ENCODE measurements around the gene CDK18.

DNA sequence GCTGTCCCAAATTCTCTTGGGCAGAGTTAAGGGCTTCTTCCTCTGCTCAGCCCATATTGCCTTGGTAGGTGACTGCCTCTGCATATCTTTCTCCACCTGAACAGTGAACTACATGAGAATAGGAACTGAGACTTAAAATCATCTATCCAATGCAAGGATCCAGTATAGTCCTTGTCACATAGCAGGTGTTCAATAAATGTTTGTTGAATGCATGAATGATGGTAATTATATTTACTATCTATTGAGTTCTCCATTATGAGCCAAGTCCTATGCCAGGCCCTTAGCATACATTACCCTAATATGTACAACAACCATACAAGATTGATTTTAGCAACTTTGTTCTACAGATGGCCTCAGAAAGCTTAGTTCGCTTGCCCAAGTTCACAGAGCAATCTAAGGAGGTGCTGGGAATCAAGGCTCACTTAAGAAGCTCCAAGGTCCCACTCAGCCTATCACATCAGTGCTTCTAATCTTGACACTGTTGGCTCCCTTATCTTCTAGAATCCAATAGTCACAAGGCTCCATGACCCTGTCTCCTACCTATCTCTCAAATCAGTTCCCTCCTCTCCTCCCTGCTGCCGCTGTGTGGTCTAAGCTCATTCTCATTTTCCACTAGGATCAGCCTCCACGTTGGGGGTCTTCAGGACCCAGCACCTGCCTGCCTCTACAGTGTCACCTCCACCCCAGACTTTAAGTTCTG is 2.2 kb upstream of the CDK18 start:
- TF ChIP-seq, protein P1, sequence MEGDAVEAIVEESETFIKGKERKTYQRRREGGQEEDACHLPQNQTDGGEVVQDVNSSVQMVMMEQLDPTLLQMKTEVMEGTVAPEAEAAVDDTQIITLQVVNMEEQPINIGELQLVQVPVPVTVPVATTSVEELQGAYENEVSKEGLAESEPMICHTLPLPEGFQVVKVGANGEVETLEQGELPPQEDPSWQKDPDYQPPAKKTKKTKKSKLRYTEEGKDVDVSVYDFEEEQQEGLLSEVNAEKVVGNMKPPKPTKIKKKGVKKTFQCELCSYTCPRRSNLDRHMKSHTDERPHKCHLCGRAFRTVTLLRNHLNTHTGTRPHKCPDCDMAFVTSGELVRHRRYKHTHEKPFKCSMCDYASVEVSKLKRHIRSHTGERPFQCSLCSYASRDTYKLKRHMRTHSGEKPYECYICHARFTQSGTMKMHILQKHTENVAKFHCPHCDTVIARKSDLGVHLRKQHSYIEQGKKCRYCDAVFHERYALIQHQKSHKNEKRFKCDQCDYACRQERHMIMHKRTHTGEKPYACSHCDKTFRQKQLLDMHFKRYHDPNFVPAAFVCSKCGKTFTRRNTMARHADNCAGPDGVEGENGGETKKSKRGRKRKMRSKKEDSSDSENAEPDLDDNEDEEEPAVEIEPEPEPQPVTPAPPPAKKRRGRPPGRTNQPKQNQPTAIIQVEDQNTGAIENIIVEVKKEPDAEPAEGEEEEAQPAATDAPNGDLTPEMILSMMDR (IDR thresholded peaks at IDR 0.05; ENCODE audit: insufficient read depth, low read length): no peak
- no peak for TF ChIP-seq POLR2AphosphoS5 (IDR thresholded peaks at IDR 0.05; ENCODE audit: low read depth)
- no peak for TF ChIP-seq SPI1 (IDR thresholded peaks at IDR 0.05; ENCODE audit: borderline replicate concordance, low read depth)
- TF ChIP-seq, protein P2, sequence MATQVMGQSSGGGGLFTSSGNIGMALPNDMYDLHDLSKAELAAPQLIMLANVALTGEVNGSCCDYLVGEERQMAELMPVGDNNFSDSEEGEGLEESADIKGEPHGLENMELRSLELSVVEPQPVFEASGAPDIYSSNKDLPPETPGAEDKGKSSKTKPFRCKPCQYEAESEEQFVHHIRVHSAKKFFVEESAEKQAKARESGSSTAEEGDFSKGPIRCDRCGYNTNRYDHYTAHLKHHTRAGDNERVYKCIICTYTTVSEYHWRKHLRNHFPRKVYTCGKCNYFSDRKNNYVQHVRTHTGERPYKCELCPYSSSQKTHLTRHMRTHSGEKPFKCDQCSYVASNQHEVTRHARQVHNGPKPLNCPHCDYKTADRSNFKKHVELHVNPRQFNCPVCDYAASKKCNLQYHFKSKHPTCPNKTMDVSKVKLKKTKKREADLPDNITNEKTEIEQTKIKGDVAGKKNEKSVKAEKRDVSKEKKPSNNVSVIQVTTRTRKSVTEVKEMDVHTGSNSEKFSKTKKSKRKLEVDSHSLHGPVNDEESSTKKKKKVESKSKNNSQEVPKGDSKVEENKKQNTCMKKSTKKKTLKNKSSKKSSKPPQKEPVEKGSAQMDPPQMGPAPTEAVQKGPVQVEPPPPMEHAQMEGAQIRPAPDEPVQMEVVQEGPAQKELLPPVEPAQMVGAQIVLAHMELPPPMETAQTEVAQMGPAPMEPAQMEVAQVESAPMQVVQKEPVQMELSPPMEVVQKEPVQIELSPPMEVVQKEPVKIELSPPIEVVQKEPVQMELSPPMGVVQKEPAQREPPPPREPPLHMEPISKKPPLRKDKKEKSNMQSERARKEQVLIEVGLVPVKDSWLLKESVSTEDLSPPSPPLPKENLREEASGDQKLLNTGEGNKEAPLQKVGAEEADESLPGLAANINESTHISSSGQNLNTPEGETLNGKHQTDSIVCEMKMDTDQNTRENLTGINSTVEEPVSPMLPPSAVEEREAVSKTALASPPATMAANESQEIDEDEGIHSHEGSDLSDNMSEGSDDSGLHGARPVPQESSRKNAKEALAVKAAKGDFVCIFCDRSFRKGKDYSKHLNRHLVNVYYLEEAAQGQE (IDR thresholded peaks at IDR 0.05; ENCODE audit: insufficient replicate concordance, low read depth): no peak
